PC-9 (cell line): ENCODE results near the gene PLCE1. TPM values are rescaled to one million over a fixed set of nuclear protein-coding genes. Genes with fewer than 3 reads are reported as not detected.

Experiments used
- BruUV-seq: library from RNA; stranded (reverse); fragments of 400-500 nt; replicated peaks from 2 replicates; lab custom pipeline; 2021; lab: Mats Ljungman, UMichigan
- CTCF ChIA-PET: fragments of 300-600 bp; sonication (Branson Sonifier 250); formaldehyde crosslinking; loops from one replicate; lab custom pipeline; 2022; ENCODE audit warnings: antibody characterized with exemption; lab: Charles Lee
- POLR2A ChIA-PET: fragments of 300-600 bp; sonication (Branson Sonifier 250); formaldehyde crosslinking; loops from one replicate; lab custom pipeline; 2022; ENCODE audit warnings: antibody characterized with exemption; ENCODE audit not compliant: unreplicated experiment; lab: Charles Lee
- DNase-seq, 2 experiments: peaks; one replicate each; pipeline versions ENCODE4 v3.0.0 to v3.0.0-alpha.2; 2015 to 2022; ENCODE audit warnings: mixed read lengths in 1 of 2
- H2AFZ ChIP-seq: fragments of 200-600 bp; sonication (generic); 2 replicates; pipeline ENCODE4 v1.8.1; 2017; ENCODE audit warnings: antibody characterized with exemption
- H3F3A ChIP-seq: fragments of 200-600 bp; sonication (generic); 2 replicates; pipeline ENCODE4 v1.8.1; 2017; ENCODE audit warnings: antibody characterized with exemption, mild to moderate bottlenecking, low read depth; ENCODE audit not compliant: insufficient read depth
- H3K27ac ChIP-seq: fragments of 200-600 bp; sonication (generic); 2 replicates; pipeline ENCODE4 v1.6.1; 2016; ENCODE audit warnings: mixed run types
- H3K27me3 ChIP-seq: fragments of 200-600 bp; sonication (generic); 2 replicates; pipeline ENCODE4 v1.6.1; 2016; ENCODE audit warnings: low read depth, mixed run types; ENCODE audit not compliant: insufficient read depth
- H3K36me3 ChIP-seq: fragments of 200-600 bp; sonication (generic); 2 replicates; pipeline ENCODE4 v1.6.1; 2016; ENCODE audit warnings: low read depth, mixed run types
- H3K4me1 ChIP-seq: fragments of 200-600 bp; sonication (generic); replicated peaks from 2 replicates; pipeline ENCODE4 v1.6.1; 2016; ENCODE audit warnings: mixed run types; ENCODE audit not compliant: insufficient read depth
- H3K4me2 ChIP-seq: fragments of 200-600 bp; sonication (generic); 2 replicates; pipeline ENCODE4 v1.6.1; 2017; ENCODE audit warnings: mixed run types
- H3K4me3 ChIP-seq: fragments of 200-600 bp; sonication (generic); 2 replicates; pipeline ENCODE4 v1.6.1; 2016; ENCODE audit warnings: mixed run types
- H3K79me2 ChIP-seq: fragments of 200-600 bp; sonication (generic); 2 replicates; pipeline ENCODE4 v1.6.1; 2017; ENCODE audit warnings: low read depth, mixed run types
- H3K9me2 ChIP-seq: fragments of 200-600 bp; sonication (generic); 2 replicates; pipeline ENCODE4 v1.8.1; 2017; ENCODE audit warnings: mild to moderate bottlenecking; ENCODE audit not compliant: insufficient read depth
- H3K9me3 ChIP-seq: fragments of 200-600 bp; sonication (generic); 2 replicates; pipeline ENCODE4 v1.8.1; 2016; ENCODE audit warnings: low read depth; ENCODE audit not compliant: insufficient read depth
- H4K20me1 ChIP-seq: fragments of 200-600 bp; sonication (generic); 2 replicates; pipeline ENCODE4 v1.8.1; 2017; ENCODE audit not compliant: insufficient read depth
- CTCF ChIP-seq: fragments of 200-600 bp; sonication (generic); conservative IDR thresholded peaks from 2 replicates; pipeline ENCODE4 v1.6.1; 2017; ENCODE audit warnings: mixed run types, antibody characterized with exemption, mild to moderate bottlenecking, moderate library complexity
- EZH2 ChIP-seq: fragments of 200-600 bp; sonication (generic); IDR thresholded peaks from 2 replicates; pipeline ENCODE4 v1.8.0; 2017; ENCODE audit warnings: antibody characterized with exemption, low read depth
- intact Hi-C: fragments of 100-400 bp; cut with micrococcal nuclease; formaldehyde crosslinking; loops from one replicate; pipeline ENCODE4 v1.10.0; 2022; ENCODE audit not compliant: unreplicated experiment
- total RNA-seq: library from RNA; stranded (reverse); gene quantifications from 2 replicates; pipeline ENCODE4 v1.2.3, GENCODE V29; 2021

PLCE1 gene
- total RNA-seq, 1 experiment from 2014 or later: 15.2 TPM

DNA sequence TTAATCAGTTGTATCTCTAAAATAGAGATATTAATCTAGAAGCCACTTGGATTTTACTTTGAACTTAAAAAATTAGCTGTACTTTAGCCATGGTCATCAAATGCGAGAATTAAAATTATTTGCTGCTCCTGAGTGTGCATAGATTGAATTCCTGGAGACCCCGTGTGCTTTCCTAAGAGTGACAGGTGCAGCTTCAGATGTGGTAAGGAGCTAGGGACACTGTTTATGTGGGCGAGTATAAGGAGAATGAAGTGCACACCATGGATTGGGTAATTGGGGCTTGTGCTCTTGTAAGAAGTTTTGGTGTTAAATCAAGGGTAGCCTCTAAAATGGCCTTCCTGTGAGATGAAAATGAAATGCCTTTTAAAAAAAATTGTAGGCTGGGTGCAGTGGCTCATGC lies 9.8 kb downstream of the PLCE1 start:
- ChIA-PET CTCF (no interaction called here), POLR2A (no interaction called here)
- H3K79me2 ChIP-seq: peaks cover 13% of the 10 kb centered on the region
- H3K4me2 ChIP-seq: no peak overlapping the region
- H3K4me3 ChIP-seq: no peak overlapping the region
- H4K20me1 ChIP-seq: no peaks in the 10 kb centered on the region
- BruUV-seq: no TSS peak
- intact Hi-C loops: no loop called here
- H3K36me3 ChIP-seq: no peaks in the 10 kb centered on the region
- H3K27me3 ChIP-seq: no peaks in the 10 kb centered on the region
- H3K9me3 ChIP-seq: no peaks in the 10 kb centered on the region
- no peak for DNase-seq
- TF ChIP-seq CTCF (no peak), EZH2 (no peak)
- H3K4me1 ChIP-seq: peaks cover 49% of the 10 kb centered on the region
- no peak overlapping the region for H3K27ac ChIP-seq
- no peaks in the 10 kb centered on the region for H3K9me2 ChIP-seq
- peaks cover 28% of the 10 kb centered on the region for H3F3A ChIP-seq
- H2AFZ ChIP-seq: no peak overlapping the region

- Histone ChIP-seq H3K36me3 (no peaks in the 10 kb centered on the region; the same call in 1 of the 2 replicates), H3K27me3 (no peaks in the 10 kb centered on the region), H3K4me2 (peak overlapping the region; percentile 90), H2AFZ (no peak overlapping the region), H4K20me1 (no peaks in the 10 kb centered on the region), H3K4me3 (no peak overlapping the region), H3K4me1 (peaks cover 51% of the 10 kb centered on the region), H3K79me2 (peaks cover 12% of the 10 kb centered on the region), H3K27ac (peak overlapping the region; percentile 94), H3K9me2 (no peaks in the 10 kb centered on the region), H3F3A (peaks cover 28% of the 10 kb centered on the region), H3K9me3 (no peaks in the 10 kb centered on the region)
- ChIA-PET CTCF (no interaction called here), POLR2A (no interaction called here)
- intact Hi-C loops: no loop called here
- BruUV-seq: no TSS peak
- TF ChIP-seq CTCF (no peak), EZH2 (no peak)
- DNase-seq: peak; percentile 61 to 87
These were observed 11.3 kb downstream of the PLCE1 start for GRCh38 chr10:94005050-94005449.

GRCh38 chr10:94006591-94007550 lies 13.1 kb downstream of the PLCE1 start:
- Histone ChIP-seq H3K9me2 (no peaks in the 10 kb centered on the region), H3K27me3 (no peaks in the 10 kb centered on the region), H3K36me3 (no peaks in the 10 kb centered on the region; the same call in 1 of the 2 replicates), H3K4me3 (peak overlapping the region; percentile 44; the same call in 1 of the 2 replicates), H3K27ac (peak overlapping the region; percentile 94), H3K4me2 (peak overlapping the region; percentile 90), H4K20me1 (no peaks in the 10 kb centered on the region), H2AFZ (no peak overlapping the region; the same call in 1 of the 2 replicates), H3K9me3 (no peaks in the 10 kb centered on the region), H3K79me2 (peaks cover 12% of the 10 kb centered on the region), H3F3A (peaks cover 34% of the 10 kb centered on the region), H3K4me1 (peaks cover 59% of the 10 kb centered on the region)
- ChIA-PET CTCF (interaction anchor here (0.6 kb wide), 1 partner anchor 12 kb away, joined by 5 read pairs; no protein-coding TSS in a partner anchor), POLR2A (interaction anchor here (0.6 to 0.9 kb wide), 5 partner anchors 9 to 397 kb away, joined by 3 to 14 read pairs (median 6); no protein-coding TSS in a partner anchor)
- intact Hi-C loops: loop anchor here (1.0 to 2.0 kb wide), 3 partner anchors 12 to 116 kb away; no protein-coding TSS in a partner anchor
- BruUV-seq: TSS peak; percentile 78
- TF ChIP-seq EZH2 (no peak), CTCF (no peak)
- peak; percentile 43 to 93 for DNase-seq
